Endothelial cell (in vitro differentiated cells): ENCODE results near the gene BTNL2. TPM values are rescaled to one million over a fixed set of nuclear protein-coding genes. Genes with fewer than 3 reads are reported as not detected.

ENCODE experiments used
- DNase-seq: peaks from one replicate; pipeline ENCODE4 v3.0.0; 2021; ENCODE audit warnings: low spot score
- H3K27ac Mint-ChIP-seq: one replicate; pipeline ENCODE4 v1.8.0; 2021; ENCODE audit warnings: mixed read lengths, inconsistent platforms; ENCODE audit not compliant: unreplicated experiment
- H3K27me3 Mint-ChIP-seq: one replicate; pipeline ENCODE4 v1.8.0; 2021; ENCODE audit warnings: mild to moderate bottlenecking, moderate library complexity, mixed read lengths, inconsistent platforms; ENCODE audit not compliant: unreplicated experiment
- H3K36me3 Mint-ChIP-seq: one replicate; pipeline ENCODE4 v1.8.0; 2021; ENCODE audit warnings: mild to moderate bottlenecking, low read depth, mixed read lengths, inconsistent platforms; ENCODE audit not compliant: unreplicated experiment
- H3K4me1 Mint-ChIP-seq: one replicate; pipeline ENCODE4 v1.8.0; 2021; ENCODE audit warnings: mild to moderate bottlenecking, mixed read lengths, inconsistent platforms; ENCODE audit not compliant: unreplicated experiment
- H3K4me3 Mint-ChIP-seq: one replicate; pipeline ENCODE4 v1.8.0; 2021; ENCODE audit warnings: mild to moderate bottlenecking, mixed read lengths, inconsistent platforms; ENCODE audit not compliant: unreplicated experiment
- H3K9me3 Mint-ChIP-seq: one replicate; pipeline ENCODE4 v1.8.0; 2021; ENCODE audit warnings: mixed read lengths, inconsistent platforms; ENCODE audit not compliant: unreplicated experiment
- CTCF ChIP-seq: fragments of 200-600 bp; sonication (generic); IDR thresholded peaks from one replicate; pipeline ENCODE4 v1.5.0; 2021; ENCODE audit warnings: antibody characterized with exemption; ENCODE audit not compliant: unreplicated experiment
- long read RNA-seq: library from polyadenylated mRNA; unstranded; transcript quantifications from one replicate; pipeline ENCODE4 v2.0.0, GENCODE V29; 2020; ENCODE audit not compliant: unreplicated experiment
- total RNA-seq: library from RNA; stranded (reverse); fragmentation: NEBNext Ultra II Directional; extraction: Animal tissue kit (Norgen Biotek cat#: 25700); gene quantifications from one replicate; pipeline ENCODE4 v1.2.1, GENCODE V29; 2021; ENCODE audit not compliant: unreplicated experiment

The BTNL2 gene
- not detected for total RNA-seq
- long read RNA-seq = 0 reads

GRCh38 chr6:32406857-32407256 is at the start of gene BTNL2:
Gene BTNL2 (minus strand): TSS chr6:32407181. CDS start chr6:32407123, 58 bp downstream.
- no peak for DNase-seq
- Mint-ChIP-seq H3K27ac (no peak within 1 kb of the TSS), H3K4me1 (peaks cover 4% of the 10 kb centered on the region), H3K4me3 (no peak within 1 kb of the TSS), H3K36me3 (no peaks in the 10 kb centered on the region), H3K27me3 (no peaks in the 10 kb centered on the region), H3K9me3 (no peaks in the 10 kb centered on the region)
- TF ChIP-seq CTCF = no peak

- H3K27me3 Mint-ChIP-seq = no peaks in the 10 kb centered on the region
- no peak for DNase-seq
- H3K36me3 Mint-ChIP-seq = no peaks in the 10 kb centered on the region
- H3K9me3 Mint-ChIP-seq = no peaks in the 10 kb centered on the region
- no peak overlapping the region for H3K4me3 Mint-ChIP-seq
- no peak for TF ChIP-seq CTCF
- no peaks in the 10 kb centered on the region for H3K4me1 Mint-ChIP-seq
- no peak overlapping the region for H3K27ac Mint-ChIP-seq
These were observed 42.2 kb upstream of the BTNL2 start for GRCh38 chr6:32449088-32449736.

- no peaks in the 10 kb centered on the region for H3K4me1 Mint-ChIP-seq
- H3K27me3 Mint-ChIP-seq = peaks cover 1% of the 10 kb centered on the region
- no peak for DNase-seq
- no peak overlapping the region for H3K4me3 Mint-ChIP-seq
- no peak for TF ChIP-seq CTCF
- H3K27ac Mint-ChIP-seq = no peak overlapping the region
- H3K9me3 Mint-ChIP-seq = no peaks in the 10 kb centered on the region
- H3K36me3 Mint-ChIP-seq = no peaks in the 10 kb centered on the region
These were observed 41.0 kb upstream of the BTNL2 start for GRCh38 chr6:32447932-32448331.

GRCh38 chr6:32445321-32445854 is 38.4 kb upstream of the BTNL2 start:
- H3K9me3 Mint-ChIP-seq = no peaks in the 10 kb centered on the region
- H3K4me3 Mint-ChIP-seq = no peak overlapping the region
- H3K27ac Mint-ChIP-seq = no peak overlapping the region
- TF ChIP-seq CTCF = no peak
- no peak for DNase-seq
- H3K36me3 Mint-ChIP-seq = no peaks in the 10 kb centered on the region
- peaks cover 1% of the 10 kb centered on the region for H3K27me3 Mint-ChIP-seq
- H3K4me1 Mint-ChIP-seq = no peaks in the 10 kb centered on the region

- peaks cover 1% of the 10 kb centered on the region for H3K27me3 Mint-ChIP-seq
- H3K4me3 Mint-ChIP-seq = no peak overlapping the region
- no peaks in the 10 kb centered on the region for H3K4me1 Mint-ChIP-seq
- no peak for TF ChIP-seq CTCF
- H3K36me3 Mint-ChIP-seq = no peaks in the 10 kb centered on the region
- no peak for DNase-seq
- no peaks in the 10 kb centered on the region for H3K9me3 Mint-ChIP-seq
- H3K27ac Mint-ChIP-seq = no peak overlapping the region
These were observed 37.5 kb upstream of the BTNL2 start for GRCh38 chr6:32444433-32444832.
